Activated CD8-positive, alpha-beta T cell treated with anti-CD3 and anti-CD28 coated beads, Interleukin-2, amount 10 ng/mL, durations not matched to agents 7 days and 5 days (primary cell): Measurements from ENCODE around the gene ABO. TPM values are rescaled to one million over a fixed set of nuclear protein-coding genes. Genes with fewer than 3 reads are reported as not detected.
"Not testable (repeated sequence)": the region's sequence is repeated elsewhere in the genome, so short reads cannot be mapped to it uniquely, and the experiment has no call there.

Experiments
- ATAC-seq: fragments of 150-1000 bp; cut with Tn5 transposase; one replicate; pipeline ENCODE4 v1.10.0; 2021; ENCODE audit warnings: moderate library complexity
- CTCF ChIA-PET: fragments of 350-600 bp; sonication (Branson Sonifier 250); formaldehyde crosslinking; loops from one replicate; lab custom pipeline; 2021; ENCODE audit warnings: antibody characterized with exemption; lab: Charles Lee
- POLR2A ChIA-PET: fragments of 350-600 bp; sonication (Branson Sonifier 250); formaldehyde crosslinking; loops from one replicate; lab custom pipeline; 2021; ENCODE audit warnings: antibody characterized with exemption; lab: Charles Lee
- DNase-seq: peaks from one replicate; pipeline ENCODE4 v3.0.0-alpha.2; 2020
- H3K27ac Mint-ChIP-seq: one replicate; pipeline ENCODE4 v1.8.0; 2021; ENCODE audit warnings: mild to moderate bottlenecking, mixed read lengths
- H3K27me3 Mint-ChIP-seq: one replicate; pipeline ENCODE4 v1.8.0; 2021; ENCODE audit warnings: low read depth, mixed read lengths
- H3K36me3 Mint-ChIP-seq: one replicate; pipeline ENCODE4 v1.8.0; 2021; ENCODE audit warnings: low read depth, mixed read lengths
- H3K4me1 Mint-ChIP-seq: one replicate; pipeline ENCODE4 v1.8.0; 2021; ENCODE audit warnings: low read depth, mixed read lengths
- H3K4me3 Mint-ChIP-seq: one replicate; pipeline ENCODE4 v1.8.0; 2021; ENCODE audit warnings: mild to moderate bottlenecking, mixed read lengths
- H3K9me3 Mint-ChIP-seq: one replicate; pipeline ENCODE4 v1.8.0; 2022; ENCODE audit warnings: mixed read lengths; ENCODE audit not compliant: insufficient read depth
- total RNA-seq, 2 experiments: library from RNA; stranded (reverse); gene quantifications; one replicate each; pipeline ENCODE4 v1.2.3, GENCODE V29; 2021

The ABO gene
- total RNA-seq, 2 experiments from 2014 or later = not detected

DNA sequence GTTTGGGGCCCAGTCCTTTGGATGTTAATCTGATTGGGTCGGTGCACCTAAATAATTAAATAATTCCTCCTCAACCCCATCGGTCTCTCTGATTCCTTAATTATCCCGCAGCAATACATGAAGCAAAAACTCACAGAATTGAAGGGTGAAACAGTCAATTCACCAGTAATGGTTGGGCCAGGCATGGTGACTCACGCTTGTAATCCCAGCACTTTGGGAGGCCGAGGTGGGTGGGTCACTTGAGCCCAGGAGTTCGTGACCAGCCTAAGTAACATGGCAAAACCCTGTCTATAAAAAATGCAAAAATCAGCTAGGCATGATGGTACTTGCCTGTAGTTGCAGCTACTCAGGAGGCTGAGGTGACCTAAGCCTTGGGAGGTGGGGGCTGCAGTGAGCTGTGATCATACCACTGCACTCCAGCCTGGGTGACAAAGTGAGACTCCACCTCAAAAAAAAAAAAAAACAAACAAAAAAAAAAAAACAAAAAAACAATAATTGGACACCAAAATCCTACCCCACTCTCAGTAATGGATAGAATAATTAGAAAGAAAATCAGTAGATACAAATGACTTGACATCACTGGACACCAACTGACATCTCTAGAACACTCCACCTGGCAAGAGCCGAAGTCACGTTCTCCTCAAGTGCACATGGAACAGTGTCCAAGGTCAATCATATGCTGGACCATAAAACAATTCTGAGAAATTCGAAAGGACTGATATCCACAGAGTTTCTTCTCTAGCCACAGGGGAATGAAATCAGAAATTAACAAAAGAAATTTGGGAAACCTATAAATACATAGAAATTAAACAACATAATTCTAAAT, 5.3 kb downstream of the ABO start:
- Mint-ChIP-seq H3K4me1 (no peaks in the 10 kb centered on the region), H3K4me3 (no peak overlapping the region), H3K36me3 (no peaks in the 10 kb centered on the region), H3K27me3 (peaks cover 46% of the 10 kb centered on the region), H3K9me3 (no peaks in the 10 kb centered on the region), H3K27ac (no peak overlapping the region)
- ChIA-PET CTCF (interaction anchor here (1.4 kb wide), 1 partner anchor 83 kb away, joined by 3 read pairs; no protein-coding TSS in a partner anchor), POLR2A (interaction anchor here (0.7 kb wide), 2 partner anchors 110 to 190 kb away, joined by 3 to 7 read pairs; no protein-coding TSS in a partner anchor)
- no peak for DNase-seq
- ATAC-seq = no peak

DNA sequence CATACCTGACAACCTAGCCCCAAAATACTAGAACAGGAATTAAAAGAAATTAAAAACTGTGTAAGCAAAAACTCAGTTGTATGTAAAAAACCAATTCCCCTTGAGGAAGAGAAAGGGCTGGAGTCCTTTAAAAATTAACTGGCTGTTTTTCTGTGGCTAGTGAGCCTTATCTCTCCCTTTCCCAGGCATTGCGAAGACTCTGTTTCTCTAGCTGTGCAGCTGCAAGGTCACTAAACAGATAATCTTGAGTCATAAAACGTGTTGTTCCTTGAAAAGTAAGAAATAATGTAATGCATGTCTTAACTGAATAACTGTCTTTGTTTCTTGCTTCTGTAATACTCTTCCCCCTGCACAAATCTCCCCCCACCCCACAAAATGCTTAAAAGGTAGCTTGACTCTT, 5.9 kb downstream of the ABO start:
- H3K27me3 Mint-ChIP-seq = peaks cover 44% of the 10 kb centered on the region
- POLR2A ChIA-PET = interaction anchor here (0.7 kb wide), 1 partner anchor 109 kb away, joined by 7 read pairs; no protein-coding TSS in a partner anchor
- DNase-seq, CTCF ChIA-PET, H3K9me3 Mint-ChIP-seq, H3K36me3 Mint-ChIP-seq, H3K4me3 Mint-ChIP-seq, ATAC-seq, H3K27ac Mint-ChIP-seq, H3K4me1 Mint-ChIP-seq: not testable (repeated sequence)

DNA sequence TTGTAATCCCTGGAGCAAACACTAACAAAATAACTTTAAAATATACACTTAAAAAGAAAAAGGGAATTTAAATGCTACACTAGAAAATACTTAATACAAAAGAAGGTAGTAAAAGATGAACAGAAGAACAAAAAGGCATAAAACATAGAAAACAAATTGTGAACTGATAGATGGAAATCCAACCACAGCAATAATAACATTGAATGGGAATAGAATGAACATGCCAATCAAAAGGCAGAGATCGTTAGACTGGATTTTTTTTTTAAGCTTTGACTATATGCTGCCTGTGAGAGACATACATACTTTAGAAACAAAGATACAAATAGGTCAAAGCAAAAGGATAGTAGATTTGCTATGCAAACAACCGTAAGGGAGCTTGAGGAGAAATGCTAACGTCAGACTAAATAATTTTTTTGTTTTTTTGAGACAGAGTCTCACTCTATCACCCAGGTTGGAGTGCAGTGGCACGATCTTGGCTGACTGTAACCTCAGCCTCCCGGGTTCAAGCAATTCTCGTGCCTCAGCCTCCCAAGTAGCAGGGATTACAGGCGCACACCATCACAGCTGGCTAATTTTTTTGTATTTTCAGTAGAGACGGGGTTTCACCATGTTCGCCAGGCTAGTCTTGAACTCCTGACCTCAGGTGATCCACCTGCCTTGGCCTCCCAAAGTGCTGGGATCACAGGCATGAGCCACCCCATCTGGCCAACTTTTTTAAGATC, 6.5 kb downstream of the ABO start:
- Mint-ChIP-seq H3K36me3 (no peaks in the 10 kb centered on the region), H3K4me1 (no peaks in the 10 kb centered on the region), H3K27ac (no peak overlapping the region), H3K27me3 (peaks cover 39% of the 10 kb centered on the region), H3K9me3 (no peaks in the 10 kb centered on the region), H3K4me3 (no peak overlapping the region)
- ATAC-seq = no peak
- no peak for DNase-seq
- ChIA-PET CTCF (no interaction called here), POLR2A (no interaction called here)

DNA sequence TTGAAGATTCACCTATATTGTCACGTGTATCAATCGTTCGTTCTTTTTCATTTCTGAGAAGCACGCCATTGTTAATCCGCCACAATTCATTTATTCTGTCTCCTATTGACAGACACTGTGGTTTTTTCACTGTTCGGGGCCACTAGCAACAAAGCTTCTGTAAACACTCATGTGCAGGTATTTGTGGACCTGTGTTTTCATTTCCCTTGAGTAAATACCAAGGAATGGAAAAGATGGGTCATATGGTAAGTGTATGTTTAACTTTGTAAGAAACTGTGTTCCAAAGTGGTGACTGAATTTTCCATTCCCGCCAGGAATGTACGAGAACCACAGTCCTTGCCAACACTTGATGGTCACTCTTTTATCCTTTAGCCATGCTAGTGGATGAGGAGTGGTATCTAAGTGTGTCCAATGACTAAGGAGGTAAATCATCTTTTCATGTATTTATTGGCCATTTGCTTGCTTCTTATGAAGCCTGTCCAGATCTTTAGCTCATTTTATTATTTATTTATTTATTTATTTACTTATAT, 10.7 kb downstream of the ABO start:
- ATAC-seq (no peak), DNase-seq (no peak)
- Mint-ChIP-seq H3K36me3 (no peaks in the 10 kb centered on the region), H3K27ac (no peak overlapping the region), H3K27me3 (peaks cover 7% of the 10 kb centered on the region), H3K4me1 (no peaks in the 10 kb centered on the region), H3K4me3 (no peak overlapping the region), H3K9me3 (no peaks in the 10 kb centered on the region)
- CTCF ChIA-PET = no interaction called here
- POLR2A ChIA-PET = no interaction called here

DNA sequence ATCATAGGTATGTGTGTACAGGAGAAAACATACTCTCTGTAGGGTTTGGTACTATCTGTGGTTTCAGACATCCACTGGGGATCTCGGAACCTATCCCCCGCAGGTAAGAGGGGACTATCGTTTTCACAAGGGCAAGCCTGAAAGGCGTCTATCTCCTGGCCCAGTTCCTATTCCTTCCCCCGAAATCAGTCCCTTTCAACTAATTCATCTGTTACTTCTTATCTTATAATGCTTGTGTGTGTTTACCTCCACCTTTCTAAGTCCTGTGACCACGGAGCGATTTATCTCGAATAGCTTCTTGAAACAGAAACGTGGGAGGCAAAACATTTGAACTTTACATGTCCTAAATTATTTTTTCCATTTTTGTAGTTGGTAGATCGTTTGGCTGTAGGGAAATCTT, 11.4 kb downstream of the ABO start:
- peaks cover 5% of the 10 kb centered on the region for H3K27me3 Mint-ChIP-seq
- no peaks in the 10 kb centered on the region for H3K36me3 Mint-ChIP-seq
- POLR2A ChIA-PET = no interaction called here
- no peaks in the 10 kb centered on the region for H3K9me3 Mint-ChIP-seq
- H3K27ac Mint-ChIP-seq = no peak overlapping the region
- no peaks in the 10 kb centered on the region for H3K4me1 Mint-ChIP-seq
- DNase-seq (no peak), ATAC-seq (no peak)
- CTCF ChIA-PET = no interaction called here
- no peak overlapping the region for H3K4me3 Mint-ChIP-seq

DNA sequence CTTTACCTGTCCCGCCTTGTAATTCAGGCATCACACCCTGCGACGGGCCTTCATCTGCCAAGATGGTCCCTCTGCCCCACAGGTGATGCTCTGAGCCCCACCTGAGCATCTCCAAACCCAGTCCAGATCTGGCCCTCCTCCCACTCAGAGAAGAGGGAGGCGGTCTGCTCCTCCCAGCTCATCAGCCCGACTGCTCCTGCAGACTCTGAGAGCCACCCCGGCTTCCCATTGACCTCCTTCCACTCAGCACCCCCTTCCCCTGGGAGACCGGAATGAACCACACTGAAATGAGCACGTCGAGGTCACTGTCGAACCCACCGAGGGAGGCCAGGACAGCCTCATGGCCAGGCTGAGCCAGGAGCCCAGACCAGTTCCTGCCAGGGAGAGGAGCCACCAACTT, 12.8 kb downstream of the ABO start:
- no peaks in the 10 kb centered on the region for H3K9me3 Mint-ChIP-seq
- peaks cover 2% of the 10 kb centered on the region for H3K27me3 Mint-ChIP-seq
- no peaks in the 10 kb centered on the region for H3K4me1 Mint-ChIP-seq
- ChIA-PET POLR2A (no interaction called here), CTCF (no interaction called here)
- H3K36me3 Mint-ChIP-seq = no peaks in the 10 kb centered on the region
- no peak overlapping the region for H3K4me3 Mint-ChIP-seq
- DNase-seq (no peak), ATAC-seq (no peak)
- H3K27ac Mint-ChIP-seq = no peak overlapping the region

DNA sequence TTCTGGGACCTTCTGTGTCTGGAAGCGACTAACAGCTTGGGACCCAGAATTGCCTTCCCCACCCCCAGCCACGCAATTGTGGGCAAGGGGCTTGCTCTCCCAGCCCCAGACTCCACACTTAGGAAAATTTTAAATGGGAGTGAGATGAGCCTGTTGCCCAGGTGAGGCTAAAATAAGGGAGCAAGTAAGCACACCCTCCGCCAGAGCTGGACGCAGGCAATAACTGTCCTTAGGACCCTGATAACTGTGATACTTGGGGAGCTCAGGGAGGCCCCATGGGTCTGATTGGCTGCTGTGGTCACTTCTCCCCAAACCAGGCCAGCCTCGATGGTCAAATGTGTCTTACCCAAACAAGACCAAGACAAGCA, 13.3 kb downstream of the ABO start:
- Mint-ChIP-seq H3K36me3 (no peaks in the 10 kb centered on the region), H3K27ac (no peak overlapping the region), H3K9me3 (no peaks in the 10 kb centered on the region), H3K4me1 (no peaks in the 10 kb centered on the region), H3K27me3 (peaks cover 2% of the 10 kb centered on the region), H3K4me3 (no peak overlapping the region)
- DNase-seq (no peak), ATAC-seq (no peak)
- ChIA-PET CTCF (no interaction called here), POLR2A (no interaction called here)

DNA sequence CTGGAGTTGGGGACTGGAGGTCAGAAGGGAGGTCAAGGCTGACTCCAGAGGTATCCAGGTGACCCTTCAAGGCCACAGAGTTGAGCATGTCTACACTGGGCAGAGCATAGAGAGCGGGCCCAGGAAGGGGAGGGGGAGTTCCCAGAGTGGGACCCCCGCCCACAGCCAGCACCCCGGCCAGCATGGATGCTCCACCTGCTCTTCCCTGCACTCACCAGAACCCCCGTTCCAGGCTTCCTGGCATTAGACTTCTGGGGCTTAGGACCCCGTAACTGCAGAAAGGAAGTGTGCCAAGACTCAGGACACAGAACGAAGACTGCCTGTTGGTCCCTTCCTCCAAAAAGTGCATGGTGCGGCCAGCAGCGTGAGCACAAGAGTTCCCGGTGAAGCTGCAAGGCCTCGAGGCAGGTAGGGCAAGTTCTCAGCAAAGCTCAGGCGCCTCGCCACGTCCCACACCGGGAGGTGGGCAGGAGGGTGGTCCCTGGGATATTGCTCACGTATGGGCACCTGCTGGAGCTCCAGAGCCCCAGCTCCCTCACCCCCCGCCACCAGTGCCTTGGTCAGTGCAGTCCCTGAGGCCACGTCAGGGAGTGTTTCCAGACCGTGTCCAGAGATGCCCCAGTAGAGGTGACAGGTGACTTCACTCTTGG, 13.8 kb downstream of the ABO start:
- ChIA-PET POLR2A (no interaction called here), CTCF (no interaction called here)
- no peak for ATAC-seq
- DNase-seq = no peak
- no peaks in the 10 kb centered on the region for H3K9me3 Mint-ChIP-seq
- H3K27ac Mint-ChIP-seq = no peak overlapping the region
- no peaks in the 10 kb centered on the region for H3K4me1 Mint-ChIP-seq
- no peaks in the 10 kb centered on the region for H3K36me3 Mint-ChIP-seq
- peaks cover 2% of the 10 kb centered on the region for H3K27me3 Mint-ChIP-seq
- H3K4me3 Mint-ChIP-seq = no peak overlapping the region

DNA sequence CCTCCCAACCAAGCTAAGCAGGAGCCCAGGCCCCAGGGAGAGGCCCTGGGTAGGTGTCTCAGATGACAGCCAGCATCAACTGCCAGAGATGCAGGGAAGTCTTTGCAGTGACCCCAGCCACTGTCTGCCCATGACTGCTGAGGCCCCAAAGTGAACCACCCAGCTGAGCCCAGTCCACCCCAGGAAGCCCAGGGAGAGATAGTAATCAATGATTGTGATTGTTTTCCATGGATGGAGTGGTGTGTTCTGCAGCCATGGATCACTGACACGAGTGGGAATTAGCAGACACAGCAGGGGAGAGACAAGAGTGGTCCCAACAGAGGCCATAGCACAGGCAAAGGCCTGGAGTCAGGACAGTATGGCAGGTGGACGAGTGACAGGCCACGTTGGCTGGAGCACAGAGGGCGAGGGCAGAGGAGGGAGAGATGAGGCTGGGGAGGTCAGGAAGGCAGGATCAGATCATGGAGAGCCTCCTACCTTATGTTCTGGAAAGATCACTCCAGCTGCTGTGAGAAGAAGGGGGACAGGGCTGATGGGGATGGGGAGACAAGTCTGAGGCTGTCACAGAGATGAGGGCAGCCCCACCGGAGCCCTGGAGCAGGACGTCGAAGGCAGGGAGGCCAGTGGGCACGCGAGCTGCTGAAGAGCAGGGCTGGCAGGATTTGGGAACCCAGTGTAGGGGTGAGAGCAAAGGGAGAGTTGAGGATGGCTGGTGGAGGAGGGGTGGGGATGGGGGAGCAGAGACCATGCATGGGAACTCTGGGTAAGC, 14.5 kb downstream of the ABO start:
- POLR2A ChIA-PET = no interaction called here
- ATAC-seq (no peak), DNase-seq (no peak)
- no peak overlapping the region for H3K4me3 Mint-ChIP-seq
- CTCF ChIA-PET = no interaction called here
- H3K27me3 Mint-ChIP-seq = peaks cover 2% of the 10 kb centered on the region
- no peaks in the 10 kb centered on the region for H3K36me3 Mint-ChIP-seq
- H3K9me3 Mint-ChIP-seq = no peaks in the 10 kb centered on the region
- H3K4me1 Mint-ChIP-seq = no peaks in the 10 kb centered on the region
- no peak overlapping the region for H3K27ac Mint-ChIP-seq

DNA sequence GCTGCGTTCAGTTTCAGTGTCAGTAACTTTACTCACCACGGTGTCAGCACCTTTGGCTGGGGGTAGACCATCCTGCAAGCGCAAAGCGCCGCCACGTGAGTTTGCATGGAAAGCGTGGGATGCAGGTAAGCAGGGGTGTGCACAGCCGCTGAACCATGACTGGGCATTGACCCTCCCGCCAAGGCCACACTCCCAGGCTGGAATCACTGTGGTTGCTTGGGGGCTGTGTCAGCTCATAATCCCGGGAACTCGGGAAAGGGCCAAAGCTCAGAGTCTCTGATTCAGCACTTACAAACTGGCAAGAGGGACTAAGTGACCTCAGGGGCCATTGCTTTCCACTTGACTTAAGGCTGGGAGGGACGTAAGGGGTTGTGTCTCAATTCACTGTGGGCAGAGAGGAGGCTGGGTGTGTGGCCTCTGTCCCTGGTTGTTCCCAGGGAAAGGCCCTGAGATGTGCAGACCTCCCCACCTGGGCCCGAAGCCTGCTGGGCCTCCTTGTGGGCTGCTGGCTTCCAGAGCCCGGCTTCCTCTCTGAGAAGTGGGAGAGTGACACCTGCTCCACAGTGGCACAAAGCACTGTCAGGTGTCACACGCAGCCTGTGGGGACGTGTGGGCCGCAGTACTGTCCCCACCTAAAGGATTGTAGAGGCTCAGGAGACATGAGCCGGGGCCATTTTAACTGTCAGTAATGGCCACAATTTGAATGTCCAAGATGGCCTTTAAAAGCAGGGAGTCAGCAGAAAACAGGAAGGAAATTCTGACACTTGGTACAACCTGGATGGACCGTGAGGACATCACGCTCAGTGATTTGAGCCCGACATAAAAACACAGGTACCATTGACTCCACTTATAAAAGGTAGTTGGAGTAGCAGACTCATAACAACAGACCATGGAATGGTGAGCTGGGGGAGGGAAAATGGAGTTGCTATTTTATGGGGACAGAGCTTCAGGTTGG, 16.7 kb downstream of the ABO start:
- no peak for ATAC-seq
- Mint-ChIP-seq H3K4me1 (no peaks in the 10 kb centered on the region), H3K27ac (no peak overlapping the region), H3K4me3 (no peak overlapping the region), H3K9me3 (no peaks in the 10 kb centered on the region), H3K36me3 (no peaks in the 10 kb centered on the region), H3K27me3 (peaks cover 3% of the 10 kb centered on the region)
- POLR2A ChIA-PET = no interaction called here
- DNase-seq = no peak
- CTCF ChIA-PET = no interaction called here
